GM21390 (cell line): Measurements from ENCODE around the gene COTL1.

Source experiments
- ATAC-seq: cut with Tn5 transposase; IDR thresholded peaks from one replicate; pipeline ENCODE4 v1.9.1; 2021; ENCODE audit not compliant: unreplicated experiment

The COTL1 gene

GRCh38 chr16:84597931-84598351, 19.9 kb downstream of the COTL1 start:
- ATAC-seq, result no peak

DNA sequence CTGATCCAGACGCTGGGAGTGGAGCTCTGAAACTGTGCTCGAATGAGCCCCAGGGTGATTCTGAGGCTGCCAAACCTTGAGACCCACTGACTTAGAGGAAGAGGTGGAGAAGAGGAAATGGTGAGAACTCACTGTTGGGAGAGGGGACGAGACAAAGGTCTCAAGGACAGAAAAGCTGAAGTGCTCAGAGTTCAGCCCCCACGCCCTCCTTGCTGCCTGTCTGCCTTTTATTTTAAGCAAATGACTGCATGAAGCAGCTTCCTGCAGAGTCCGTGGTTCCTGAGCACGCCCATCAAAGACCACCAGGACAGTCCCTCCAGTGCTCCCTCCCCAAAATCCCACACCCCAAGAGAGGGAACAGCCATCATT, 20.4 kb downstream of the COTL1 start:
- ATAC-seq, result no peak

GRCh38 chr16:84596801-84597527, 20.9 kb downstream of the COTL1 start:
- no peak for ATAC-seq

- ATAC-seq, result no peak
Measured at GRCh38 chr16:84596161-84596560, 21.7 kb downstream of the COTL1 start.

GRCh38 chr16:84595052-84595481, 22.8 kb downstream of the COTL1 start:
- ATAC-seq, result no peak

GRCh38 chr16:84594725-84595038, 23.2 kb downstream of the COTL1 start:
- no peak for ATAC-seq

DNA sequence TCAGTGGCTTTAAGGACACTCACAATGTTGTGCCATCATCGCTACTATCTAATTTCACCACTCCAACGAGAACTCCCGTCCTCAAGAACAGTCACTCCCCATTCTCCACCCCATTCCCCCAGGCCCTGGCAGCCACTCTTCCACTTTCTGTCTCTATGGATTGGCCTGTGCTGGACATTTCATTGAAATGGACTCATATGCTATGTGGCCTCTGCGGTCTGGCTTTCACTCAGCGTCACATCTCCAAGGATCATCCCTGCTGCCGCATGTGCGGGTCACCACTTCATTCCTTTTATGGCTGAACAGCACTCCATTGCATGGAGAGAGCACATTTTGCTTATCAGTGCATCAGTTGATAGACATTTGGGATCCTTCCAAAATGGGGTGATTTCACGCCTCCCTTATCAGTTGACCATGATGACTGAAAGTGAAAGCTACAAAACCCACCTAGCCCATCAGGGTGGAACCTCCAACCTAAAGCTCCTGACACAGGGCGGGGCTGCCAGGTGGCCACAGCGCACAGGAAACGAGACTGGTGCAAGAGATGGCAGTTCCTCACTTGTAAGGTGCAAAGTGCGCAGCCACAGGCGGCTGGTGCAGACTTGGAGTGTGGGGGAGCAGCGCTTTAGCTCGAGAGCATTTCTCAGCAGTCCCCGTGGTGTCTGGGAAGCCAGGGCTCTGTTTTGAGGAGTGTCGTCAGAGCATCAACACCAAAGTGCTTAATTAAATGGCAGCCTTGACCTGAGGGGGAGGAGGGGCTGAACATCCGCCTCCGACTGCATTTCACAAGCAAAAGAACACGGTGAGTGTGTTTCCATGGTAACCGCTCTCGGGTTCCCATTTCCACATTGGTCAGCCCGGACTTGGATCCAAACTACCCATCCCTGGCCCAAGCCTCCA, 23.8 kb downstream of the COTL1 start:
- ATAC-seq, result peak; percentile 93

GRCh38 chr16:84592718-84593117, 25.2 kb downstream of the COTL1 start:
- no peak for ATAC-seq

DNA sequence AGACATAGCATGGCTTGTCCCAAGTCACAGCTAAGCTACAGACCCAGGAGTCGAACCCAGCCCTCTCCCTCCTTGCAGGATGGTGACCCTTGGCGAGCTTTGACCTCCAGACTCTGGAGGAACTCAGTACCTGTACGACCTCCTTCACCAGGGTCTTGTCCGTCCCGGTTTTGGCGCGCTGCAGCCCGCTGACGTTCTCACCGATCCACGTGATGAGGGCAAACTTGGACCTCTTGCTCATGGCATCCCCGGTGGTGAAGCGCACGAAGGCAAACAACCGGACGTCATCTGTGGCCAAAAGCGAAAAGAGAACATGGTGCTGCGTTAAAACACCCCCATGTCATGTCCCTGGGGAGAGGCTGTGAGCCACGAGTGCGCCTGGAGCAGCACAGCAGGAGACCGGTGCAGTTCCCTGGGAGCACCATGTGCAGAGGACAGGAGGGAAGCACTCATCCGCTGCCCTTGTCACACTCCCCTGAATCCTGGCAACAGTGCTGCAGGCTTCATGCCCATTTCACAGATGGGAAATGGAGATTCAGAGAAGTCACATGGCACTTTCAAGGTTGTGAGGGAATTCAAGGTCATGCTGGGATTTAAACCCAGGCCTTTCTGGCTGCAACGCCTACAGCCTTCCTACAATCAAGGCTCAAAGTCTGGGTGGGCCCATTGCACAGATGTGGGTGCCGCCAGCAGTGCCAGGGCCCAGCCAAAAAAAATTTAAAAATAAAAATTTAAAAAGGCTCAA, 27.7 kb downstream of the COTL1 start:
- no peak for ATAC-seq

DNA sequence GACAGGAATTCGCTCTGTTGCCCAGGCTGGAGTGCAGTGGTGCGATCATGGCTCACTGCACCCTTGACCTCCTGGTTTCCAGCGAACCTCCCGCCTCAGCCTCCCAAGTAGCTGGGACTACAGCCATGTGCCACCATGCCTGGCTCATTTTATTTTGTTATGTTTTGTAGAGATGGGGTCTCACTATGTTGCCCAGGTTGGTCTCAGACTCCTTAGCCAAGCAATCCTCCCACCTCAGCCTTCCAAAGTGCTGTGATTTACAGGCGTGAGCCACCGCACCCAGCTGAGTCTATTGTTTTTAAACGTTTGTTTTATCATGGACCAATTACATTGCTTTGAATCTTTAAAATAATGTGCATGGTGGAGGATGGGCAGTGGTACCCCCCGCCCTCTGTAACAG, 28.9 kb downstream of the COTL1 start:
- no peak for ATAC-seq

DNA sequence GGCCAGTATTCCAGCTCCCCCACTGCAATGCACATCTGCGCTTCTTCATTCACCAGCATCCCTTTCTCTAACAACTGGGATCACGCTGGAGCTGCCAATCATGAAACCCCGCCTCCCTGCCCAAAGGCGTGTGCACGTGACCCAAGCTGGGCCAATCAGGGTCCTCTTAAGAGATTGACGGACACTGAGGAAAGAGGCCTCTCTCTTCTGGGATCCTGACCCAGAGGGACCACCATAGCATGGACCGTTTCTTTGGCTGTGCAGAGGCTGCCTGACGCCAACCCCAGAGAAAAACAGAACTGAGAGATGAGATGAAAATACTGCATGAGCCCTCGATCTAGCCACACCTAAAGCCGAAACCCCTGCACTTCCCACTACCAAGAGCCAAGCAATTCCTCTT, 32.0 kb downstream of the COTL1 start:
- ATAC-seq, result peak; percentile 84

- no peak for ATAC-seq
Measured at GRCh38 chr16:84585467-84585866, 32.4 kb downstream of the COTL1 start.

DNA sequence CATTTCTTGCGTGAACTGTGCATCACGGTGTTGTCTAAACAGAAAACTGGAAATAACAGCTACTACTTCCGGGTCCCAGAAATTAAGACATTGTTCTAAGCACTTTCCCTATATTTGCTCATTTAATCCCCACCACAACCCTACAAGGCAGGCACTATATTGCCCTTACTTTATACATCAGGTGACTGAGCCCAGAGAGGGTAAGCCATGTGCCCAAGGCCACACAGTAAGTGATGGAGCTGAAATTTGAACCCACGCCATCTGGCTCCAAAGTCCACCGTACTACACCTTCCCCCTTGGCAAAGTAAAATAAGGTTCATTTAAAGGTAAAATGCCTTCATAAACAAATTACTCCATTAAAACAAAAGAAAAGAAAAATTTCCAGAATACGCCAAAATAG, 33.2 kb downstream of the COTL1 start:
- no peak for ATAC-seq

DNA sequence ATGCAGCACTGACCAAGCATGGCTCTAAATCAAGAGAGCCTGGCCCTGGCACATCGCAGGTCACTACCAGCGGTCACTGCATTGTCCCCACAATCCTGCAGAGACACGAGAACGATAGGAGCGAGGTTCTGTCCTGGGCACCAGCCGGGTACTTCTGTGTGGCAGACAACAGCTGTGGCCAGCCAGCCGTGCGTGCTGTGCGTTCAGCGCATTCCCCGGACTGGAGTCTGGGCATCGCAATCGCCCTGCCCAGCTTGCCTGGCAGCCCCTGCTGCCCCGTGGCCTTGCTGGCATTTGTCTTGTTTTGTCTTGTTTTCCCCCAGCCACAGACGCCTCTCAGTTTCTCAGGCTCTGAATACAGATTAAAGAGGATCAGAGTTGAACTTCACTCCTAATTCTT, 33.9 kb downstream of the COTL1 start:
- ATAC-seq, result no peak

GRCh38 chr16:84582958-84583516, 34.8 kb downstream of the COTL1 start:
- ATAC-seq, result no peak

DNA sequence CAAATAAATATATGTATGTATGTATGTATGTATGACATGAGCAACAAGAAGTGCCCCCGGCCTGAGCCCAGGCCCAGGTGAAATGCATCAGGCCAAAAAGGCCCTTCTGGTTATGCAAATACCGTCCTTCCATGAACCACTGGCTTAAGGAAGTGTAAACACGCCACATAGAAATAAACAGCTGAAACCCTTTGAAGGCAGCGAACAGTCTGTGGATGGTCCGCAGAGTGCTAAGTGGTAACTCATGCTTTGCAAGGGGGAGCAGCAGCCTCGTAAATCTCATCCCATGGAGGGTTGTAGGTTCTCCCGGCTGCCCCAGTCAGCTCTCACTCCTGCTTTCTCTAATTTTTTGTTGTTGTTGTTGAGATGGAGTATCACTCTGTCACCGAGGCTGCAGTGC, 36.7 kb downstream of the COTL1 start:
- ATAC-seq, result no peak

GRCh38 chr16:84579936-84580335, 37.9 kb downstream of the COTL1 start:
- no peak for ATAC-seq

GRCh38 chr16:84578538-84579126, 39.2 kb downstream of the COTL1 start:
- ATAC-seq, result no peak

- ATAC-seq, result no peak
Measured at GRCh38 chr16:84577034-84577803, 40.7 kb downstream of the COTL1 start.

- ATAC-seq, result no peak
Measured at GRCh38 chr16:84575914-84576313, 42.0 kb downstream of the COTL1 start.
